PC-9 (cell line): Measurements from ENCODE around the gene C1R.
"Not testable (repeated sequence)": the region's sequence is repeated elsewhere in the genome, so short reads cannot be mapped to it uniquely, and the experiment has no call there.

Experiments used
- CTCF ChIP-seq: fragments of 200-600 bp; sonication (generic); conservative IDR thresholded peaks from 2 replicates; pipeline ENCODE4 v1.6.1; 2017; ENCODE audit warnings: mixed run types, antibody characterized with exemption, mild to moderate bottlenecking, moderate library complexity
- EZH2 ChIP-seq: fragments of 200-600 bp; sonication (generic); IDR thresholded peaks from 2 replicates; pipeline ENCODE4 v1.8.0; 2017; ENCODE audit warnings: antibody characterized with exemption, low read depth

GRCh38 chr12:7037411-7037810, 54.8 kb downstream of the C1R start:
- not testable (repeated sequence) for TF ChIP-seq CTCF, EZH2
